A549 (cell line): ENCODE results near the gene ASXL2.

Experiments used
- EP300 ChIP-seq, 2 experiments: fragments of >200 bp; sonication (Bioruptor Twin); formaldehyde crosslinking; IDR thresholded peaks; 2 replicates in 1 of 2; 3 replicates in 1 of 2; pipeline ENCODE4 v1.6.1; 2016 to 2017
- HDAC2 ChIP-seq: fragments of 200-600 bp; sonication (generic); IDR thresholded peaks from 2 replicates; pipeline ENCODE4 v1.6.1; 2016
- HOXB13 ChIP-seq: fragments of 250-450 bp; sonication (Bioruptor Pico); IDR thresholded peaks from 2 replicates; pipeline ENCODE4 v1.5.0; 2020; ENCODE audit warnings: low read depth, mild to moderate bottlenecking, moderate library complexity
- PBX3 ChIP-seq: IDR thresholded peaks from 2 replicates; pipeline ENCODE4 v1.6.1; 2012
- POLR2A ChIP-seq: IDR thresholded peaks from 2 replicates; pipeline ENCODE4 v1.6.1; 2012; ENCODE audit warnings: mild to moderate bottlenecking, low read length
- RCOR1 ChIP-seq: fragments of 150-350 bp; IDR thresholded peaks from 2 replicates; pipeline ENCODE4 v1.6.1; 2014; ENCODE audit warnings: antibody characterized with exemption, low read length, low read depth
- TF ChIP-seq, protein P1 (sequence below): fragments of >200 bp; sonication (Bioruptor Twin); formaldehyde crosslinking; IDR thresholded peaks from 3 replicates; pipeline ENCODE4 v1.5.1; 2016

DNA sequence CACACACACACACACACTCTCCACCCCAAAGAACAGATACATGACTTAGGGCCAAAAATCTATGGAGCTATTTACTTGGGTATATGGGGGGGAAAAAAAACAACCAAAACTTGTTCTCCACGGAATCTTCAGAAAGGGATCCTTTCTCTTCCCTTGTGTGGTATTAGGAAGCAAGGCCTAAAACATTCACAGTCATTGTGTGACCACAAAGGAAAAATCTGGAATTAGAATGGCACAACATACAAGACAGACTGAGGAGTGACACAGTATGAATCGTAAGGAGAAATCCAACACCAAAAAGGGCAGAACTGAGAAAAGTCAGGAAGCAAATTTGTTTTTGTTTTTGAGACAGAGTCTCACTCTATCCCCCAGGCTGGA lies 70.3 kb downstream of the ASXL2 start:
- TF ChIP-seq, protein P1, sequence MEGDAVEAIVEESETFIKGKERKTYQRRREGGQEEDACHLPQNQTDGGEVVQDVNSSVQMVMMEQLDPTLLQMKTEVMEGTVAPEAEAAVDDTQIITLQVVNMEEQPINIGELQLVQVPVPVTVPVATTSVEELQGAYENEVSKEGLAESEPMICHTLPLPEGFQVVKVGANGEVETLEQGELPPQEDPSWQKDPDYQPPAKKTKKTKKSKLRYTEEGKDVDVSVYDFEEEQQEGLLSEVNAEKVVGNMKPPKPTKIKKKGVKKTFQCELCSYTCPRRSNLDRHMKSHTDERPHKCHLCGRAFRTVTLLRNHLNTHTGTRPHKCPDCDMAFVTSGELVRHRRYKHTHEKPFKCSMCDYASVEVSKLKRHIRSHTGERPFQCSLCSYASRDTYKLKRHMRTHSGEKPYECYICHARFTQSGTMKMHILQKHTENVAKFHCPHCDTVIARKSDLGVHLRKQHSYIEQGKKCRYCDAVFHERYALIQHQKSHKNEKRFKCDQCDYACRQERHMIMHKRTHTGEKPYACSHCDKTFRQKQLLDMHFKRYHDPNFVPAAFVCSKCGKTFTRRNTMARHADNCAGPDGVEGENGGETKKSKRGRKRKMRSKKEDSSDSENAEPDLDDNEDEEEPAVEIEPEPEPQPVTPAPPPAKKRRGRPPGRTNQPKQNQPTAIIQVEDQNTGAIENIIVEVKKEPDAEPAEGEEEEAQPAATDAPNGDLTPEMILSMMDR = no peak
- TF ChIP-seq EP300 (IDR thresholded peaks at IDR 0.05) (no peak), POLR2A (no peak), HOXB13 (no peak), HDAC2 (no peak), PBX3 (no peak), RCOR1 (no peak)
